Measurements from ENCODE around the gene UACA. TPM values are rescaled to one million over a fixed set of nuclear protein-coding genes. Genes with fewer than 3 reads are reported as not detected.

The UACA gene
- total and polyA plus RNA-seq, 2 experiments from 2014 or later = 64.0 to 135 TPM

- no peaks in the 10 kb centered on the region for H4K20me1 ChIP-seq (ENCODE audit: insufficient read depth)
- in situ Hi-C loops (cut with MboI) = no loop called here
These were observed 49.3 kb downstream of the UACA start for GRCh38 chr15:70714015-70714414.

GRCh38 chr15:70712271-70712670 lies 51.1 kb downstream of the UACA start:
- H3F3A ChIP-seq (ENCODE audit: insufficient read depth) = peaks cover 48% of the 10 kb centered on the region
- peaks cover 48% of the 10 kb centered on the region for H3K4me1 ChIP-seq (ENCODE audit: insufficient read depth)
- no peaks in the 10 kb centered on the region for H4K20me1 ChIP-seq (ENCODE audit: insufficient read depth)
- H3K4me3 ChIP-seq = no peak overlapping the region
- H3K27ac ChIP-seq = peak overlapping the region; percentile 71; the same call in 1 of the 2 replicates
- H3K9ac ChIP-seq = no peak overlapping the region
- H3K79me2 ChIP-seq (ENCODE audit: insufficient read depth) = peaks cover 84% of the 10 kb centered on the region
- no peak overlapping the region for H3K4me2 ChIP-seq (ENCODE audit: unreplicated experiment)
- TF ChIP-seq EZH2 (IDR thresholded peaks at IDR 0.05; ENCODE audit: insufficient read depth, poor library complexity, severe bottlenecking) (no peak), EZH2phosphoT487 (IDR thresholded peaks at IDR 0.05; ENCODE audit: insufficient read depth, low read depth) (no peak)
- peaks cover 6% of the 10 kb centered on the region; the same call in 1 of the 2 replicates for H3K36me3 ChIP-seq (ENCODE audit: low read depth)
- no peak for DNase-seq
- H3K27me3 ChIP-seq (replicated peaks; ENCODE audit: insufficient read depth) = no peaks in the 10 kb centered on the region
- H3K9me3 ChIP-seq (ENCODE audit: low read depth) = no peaks in the 10 kb centered on the region
- 86 to 88% methylated on average over 3 of the region's 3 CpGs for WGBS, 2 experiments (ENCODE audit: low coverage in 1 of 2, low lambda C conversion rate in 2 of 2, missing lambda C conversion rate in 2 of 2)
- no peak overlapping the region for H2AFZ ChIP-seq
- H3K9me2 ChIP-seq (ENCODE audit: insufficient read depth) = no peaks in the 10 kb centered on the region
- in situ Hi-C loops (cut with MboI) = no loop called here

More at GRCh38 chr15:70714015-70714414, 49.3 kb downstream of the UACA start:
- no peak for TF ChIP-seq EZH2phosphoT487 (IDR thresholded peaks at IDR 0.05; ENCODE audit: insufficient read depth, low read depth)
- TF ChIP-seq EZH2 (IDR thresholded peaks at IDR 0.05; ENCODE audit: insufficient read depth, poor library complexity, severe bottlenecking) = no peak
- Histone ChIP-seq H3K4me2 (ENCODE audit: unreplicated experiment) (peak overlapping the region; percentile 75), H2AFZ (no peak overlapping the region), H3K4me3 (peak overlapping the region; percentile 39), H3K9ac (peak overlapping the region; percentile 34; the same call in 1 of the 2 replicates), H3K9me2 (ENCODE audit: insufficient read depth) (no peaks in the 10 kb centered on the region), H3F3A (ENCODE audit: insufficient read depth) (peaks cover 47% of the 10 kb centered on the region), H3K9me3 (ENCODE audit: low read depth) (no peaks in the 10 kb centered on the region), H3K27ac (peak overlapping the region; percentile 71), H3K79me2 (ENCODE audit: insufficient read depth) (peaks cover 82% of the 10 kb centered on the region), H3K36me3 (ENCODE audit: low read depth) (0 out of 2 replicates have a peak, but pooled peaks cover 6% of the 10 kb centered on the region), H3K4me1 (ENCODE audit: insufficient read depth) (peaks cover 48% of the 10 kb centered on the region), H3K27me3 (replicated peaks; ENCODE audit: insufficient read depth) (no peaks in the 10 kb centered on the region)
- 2% methylated on average over 2 of the region's 2 CpGs for WGBS, 2 experiments (ENCODE audit: low coverage in 1 of 2, low lambda C conversion rate in 2 of 2, missing lambda C conversion rate in 2 of 2)
- peak; percentile 70 for DNase-seq

GRCh38 chr15:70710714-70711113 lies 52.6 kb downstream of the UACA start:
- Histone ChIP-seq H3K4me3 (no peak overlapping the region), H3K9me2 (ENCODE audit: insufficient read depth) (no peaks in the 10 kb centered on the region), H2AFZ (no peak overlapping the region), H3K4me1 (ENCODE audit: insufficient read depth) (peaks cover 36% of the 10 kb centered on the region), H3K9me3 (ENCODE audit: low read depth) (no peaks in the 10 kb centered on the region), H3K4me2 (ENCODE audit: unreplicated experiment) (no peak overlapping the region), H4K20me1 (ENCODE audit: insufficient read depth) (no peaks in the 10 kb centered on the region), H3K9ac (no peak overlapping the region), H3F3A (ENCODE audit: insufficient read depth) (peaks cover 58% of the 10 kb centered on the region), H3K36me3 (ENCODE audit: low read depth) (peaks cover 6% of the 10 kb centered on the region; the same call in 1 of the 2 replicates), H3K79me2 (ENCODE audit: insufficient read depth) (peaks cover 84% of the 10 kb centered on the region), H3K27me3 (replicated peaks; ENCODE audit: insufficient read depth) (no peaks in the 10 kb centered on the region), H3K27ac (no peak overlapping the region)
- no peak for DNase-seq
- no peak for TF ChIP-seq EZH2phosphoT487 (IDR thresholded peaks at IDR 0.05; ENCODE audit: insufficient read depth, low read depth)
- no peak for TF ChIP-seq EZH2 (IDR thresholded peaks at IDR 0.05; ENCODE audit: insufficient read depth, poor library complexity, severe bottlenecking)
- WGBS, 2 experiments (ENCODE audit: low coverage in 1 of 2, low lambda C conversion rate in 2 of 2, missing lambda C conversion rate in 2 of 2) = 96 to 99% methylated on average over 5 of the region's 5 CpGs
- in situ Hi-C loops (cut with MboI) = no loop called here

GRCh38 chr15:70708839-70709238 lies 54.5 kb downstream of the UACA start:
- in situ Hi-C loops (cut with MboI) = no loop called here
- Histone ChIP-seq H3K27me3 (replicated peaks; ENCODE audit: insufficient read depth) (no peaks in the 10 kb centered on the region), H3K4me2 (ENCODE audit: unreplicated experiment) (no peak overlapping the region)

More at GRCh38 chr15:70708839-70709238, 54.5 kb downstream of the UACA start:
- no peak overlapping the region for H3K27ac ChIP-seq
- no peaks in the 10 kb centered on the region for H3K9me2 ChIP-seq (ENCODE audit: insufficient read depth)
- DNase-seq = no peak
- no peak overlapping the region for H3K9ac ChIP-seq
- 70 to 72% methylated on average over 3 of the region's 3 CpGs for WGBS, 2 experiments (ENCODE audit: low coverage in 1 of 2, low lambda C conversion rate in 2 of 2, missing lambda C conversion rate in 2 of 2)
- TF ChIP-seq EZH2phosphoT487 (IDR thresholded peaks at IDR 0.05; ENCODE audit: insufficient read depth, low read depth) = no peak
- no peak for TF ChIP-seq EZH2 (IDR thresholded peaks at IDR 0.05; ENCODE audit: insufficient read depth, poor library complexity, severe bottlenecking)
- H2AFZ ChIP-seq = no peak overlapping the region
- peaks cover 42% of the 10 kb centered on the region for H3F3A ChIP-seq (ENCODE audit: insufficient read depth)
- no peak overlapping the region for H3K4me3 ChIP-seq
- H3K79me2 ChIP-seq (ENCODE audit: insufficient read depth) = peaks cover 91% of the 10 kb centered on the region
- no peaks in the 10 kb centered on the region for H3K9me3 ChIP-seq (ENCODE audit: low read depth)
- H3K4me1 ChIP-seq (ENCODE audit: insufficient read depth) = peaks cover 17% of the 10 kb centered on the region
- H4K20me1 ChIP-seq (ENCODE audit: insufficient read depth) = no peaks in the 10 kb centered on the region
- no peaks in the 10 kb centered on the region; the same call in 1 of the 2 replicates for H3K36me3 ChIP-seq (ENCODE audit: low read depth)

Measured in GM23248 (cell line).